HepG2 (cell line): ENCODE results near the gene NRSN2. TPM values are rescaled to one million over a fixed set of nuclear protein-coding genes. Genes with fewer than 3 reads are reported as not detected.

Experiments
- AHR ChIP-seq: IDR thresholded peaks from 2 replicates; pipeline ENCODE4 v1.6.1; 2018; ENCODE audit warnings: missing genetic modification reagents, missing compliant biosample characterization
- ASH2L ChIP-seq: fragments of 300-600, 200-600 bp; sonication (generic); IDR thresholded peaks from 2 replicates; pipeline ENCODE4 v1.7.0; 2017; ENCODE audit warnings: low read depth, mild to moderate bottlenecking, moderate library complexity, mixed read lengths, low read length; ENCODE audit not compliant: insufficient read length
- CHCHD3 ChIP-seq: sonication (generic); formaldehyde crosslinking; IDR thresholded peaks from 2 replicates; pipeline ENCODE4 v1.8.0; 2022; ENCODE audit warnings: mild to moderate bottlenecking, missing genetic modification reagents, moderate library complexity
- DBP ChIP-seq: sonication (generic); formaldehyde crosslinking; IDR thresholded peaks from 2 replicates; pipeline ENCODE4 v1.4.0; 2020; ENCODE audit warnings: missing genetic modification reagents; ENCODE audit errors: not compliant biosample characterization
- HES4 ChIP-seq: sonication (generic); formaldehyde crosslinking; IDR thresholded peaks from 2 replicates; pipeline ENCODE4 v1.9.0; 2021; ENCODE audit warnings: mild to moderate bottlenecking, missing genetic modification reagents, borderline replicate concordance
- HOXD1 ChIP-seq: sonication (generic); formaldehyde crosslinking; IDR thresholded peaks from 2 replicates; pipeline ENCODE4 v1.5.0; 2020; ENCODE audit warnings: missing genetic modification reagents
- KMT2B ChIP-seq: IDR thresholded peaks from 2 replicates; pipeline ENCODE4 v1.6.1; 2016; ENCODE audit warnings: missing genetic modification reagents, missing compliant biosample characterization
- MAF1 ChIP-seq: sonication (generic); formaldehyde crosslinking; IDR thresholded peaks from 2 replicates; pipeline ENCODE4 v1.5.0; 2020; ENCODE audit warnings: missing genetic modification reagents, borderline replicate concordance
- MIER2 ChIP-seq: IDR thresholded peaks from 2 replicates; pipeline ENCODE4 v1.6.1; 2016; ENCODE audit warnings: missing biosample characterization, missing genetic modification reagents
- NBN ChIP-seq: fragments of 450-650 bp; conservative IDR thresholded peaks from 2 replicates; pipeline ENCODE4 v1.6.1; 2017
- PHF20 ChIP-seq: sonication (generic); formaldehyde crosslinking; IDR thresholded peaks from 2 replicates; pipeline ENCODE4 v1.5.0; 2020; ENCODE audit warnings: mild to moderate bottlenecking, missing genetic modification reagents
- RNF2 ChIP-seq: fragments of 450-650 bp; conservative IDR thresholded peaks from 2 replicates; pipeline ENCODE4 v1.6.1; 2016; ENCODE audit warnings: low read depth
- SOX6 ChIP-seq, 2 experiments: fragments of 450-650 bp in 1 of 2; sonication (generic) in 1 of 2; formaldehyde crosslinking in 1 of 2; IDR thresholded peaks; 2 replicates each; pipeline versions ENCODE4 v1.4.0 to v1.6.1; 2017 to 2020; ENCODE audit warnings: antibody characterized with exemption in 1 of 2, mild to moderate bottlenecking in 1 of 2, missing genetic modification reagents in 1 of 2
- SUZ12 ChIP-seq: fragments of 150-350 bp; IDR thresholded peaks from 2 replicates; pipeline ENCODE4 v1.6.1; 2014; ENCODE audit warnings: low read depth, low read length
- XRCC5 ChIP-seq: fragments of 200-400 bp; formaldehyde crosslinking; optimal IDR thresholded peaks from 2 replicates; pipeline ENCODE3; 2017; ENCODE audit warnings: mild to moderate bottlenecking, low read length
- YY1 ChIP-seq: IDR thresholded peaks from 2 replicates; pipeline ENCODE4 v1.6.1; 2011; ENCODE audit warnings: low read length, low read depth, moderate library complexity, mild to moderate bottlenecking; ENCODE audit not compliant: insufficient read depth, insufficient replicate concordance
- ZMAT5 ChIP-seq: sonication (generic); formaldehyde crosslinking; IDR thresholded peaks from 2 replicates; pipeline ENCODE4 v1.5.0; 2020; ENCODE audit warnings: mild to moderate bottlenecking, low read depth, missing genetic modification reagents, borderline replicate concordance
- ZNF337 ChIP-seq: sonication (generic); formaldehyde crosslinking; IDR thresholded peaks from 2 replicates; pipeline ENCODE4 v1.5.1; 2020; ENCODE audit warnings: missing genetic modification reagents, low read depth, mild to moderate bottlenecking, borderline replicate concordance
- ZNF780A ChIP-seq: sonication (generic); formaldehyde crosslinking; IDR thresholded peaks from 2 replicates; pipeline ENCODE4 v1.8.0; 2022; ENCODE audit warnings: mild to moderate bottlenecking, missing genetic modification reagents, moderate library complexity
- ZNF879 ChIP-seq: sonication (generic); formaldehyde crosslinking; IDR thresholded peaks from 2 replicates; pipeline ENCODE4 v1.8.1; 2023; ENCODE audit warnings: missing genetic modification reagents
- polyA plus RNA-seq, 8 experiments: library from polyadenylated mRNA; depleted of rRNA in 3 of 8; stranded (reverse) in 7 of 8; unstranded in 1 of 8; fragments of >200 nt; fragmentation: Illumina TruSeq in 4 of 8; extraction: Trizol in 4 of 8; gene quantifications; 2 replicates each; pipeline versions ENCODE4 v1.2.1 to v1.2.3, GENCODE V29; 2011 to 2016; ENCODE audit warnings: low read depth in 4 of 8, missing spikeins in 1 of 8, mixed read lengths in 1 of 8; ENCODE audit not compliant: insufficient read depth in 1 of 8
- total RNA-seq, 5 experiments: library from RNA; depleted of rRNA; stranded (reverse); fragments of >200 nt; fragmentation: Illumina TruSeq; extraction: Trizol; gene quantifications; 2 replicates each; pipeline ENCODE4 v1.2.3, GENCODE V29; 2016; ENCODE audit warnings: low read depth in 1 of 5
- TF ChIP-seq, protein P1 (sequence below): sonication (generic); formaldehyde crosslinking; IDR thresholded peaks from 2 replicates; pipeline ENCODE4 v1.4.0; 2020; ENCODE audit warnings: missing genetic modification reagents
- TF ChIP-seq, protein P2 (sequence below): IDR thresholded peaks from 2 replicates; pipeline ENCODE4 v1.6.1; 2012; ENCODE audit warnings: low read depth, low read length, improper control_type of control experiment
- TF ChIP-seq, protein P3 (sequence below): sonication (generic); formaldehyde crosslinking; IDR thresholded peaks from 2 replicates; pipeline ENCODE4 v1.5.0; 2020; ENCODE audit warnings: mild to moderate bottlenecking, missing genetic modification reagents

Gene NRSN2
- total and polyA plus RNA-seq, 2 of the 13 experiments (the other 11 are each of a cell fraction or from before 2014, with no cell fraction given) = 32.3 to 49.4 TPM

GRCh38 chr20:346640-347316, at the start of gene NRSN2 (continued):
- TF ChIP-seq SOX6 (IDR thresholded peaks at IDR 0.05) (no peak), SOX6 (CRISPR knock-in tag; IDR thresholded peaks at IDR 0.05) (peak; percentile 53; the same call in 1 of the 2 replicates), MAF1 (CRISPR knock-in tag) (peak; percentile 72; the same call in 1 of the 2 replicates), YY1 (no peak), HES4 (CRISPR knock-in tag) (peak; percentile 78), ZNF780A (CRISPR knock-in tag) (no peak; the same call in 1 of the 2 replicates), ASH2L (no peak), KMT2B (CRISPR knock-in tag) (0 out of 2 replicates have a peak, but pooled peaks have one; percentile 52), ZNF337 (no peak), AHR (CRISPR knock-in tag) (peak; percentile 42), SUZ12 (no peak), HOXD1 (CRISPR knock-in tag) (peak; percentile 15; the same call in 1 of the 2 replicates), PHF20 (CRISPR knock-in tag) (peak; percentile 41), DBP (CRISPR knock-in tag) (no peak), ZNF879 (0 out of 2 replicates have a peak, but pooled peaks have one; percentile 51), ZMAT5 (CRISPR knock-in tag) (no peak), NBN (no peak), CHCHD3 (CRISPR knock-in tag) (peak; percentile 85; the same call in 1 of the 2 replicates), RNF2 (no peak), MIER2 (CRISPR knock-in tag) (no peak), XRCC5 (peak; percentile 91)
- TF ChIP-seq, protein P1, sequence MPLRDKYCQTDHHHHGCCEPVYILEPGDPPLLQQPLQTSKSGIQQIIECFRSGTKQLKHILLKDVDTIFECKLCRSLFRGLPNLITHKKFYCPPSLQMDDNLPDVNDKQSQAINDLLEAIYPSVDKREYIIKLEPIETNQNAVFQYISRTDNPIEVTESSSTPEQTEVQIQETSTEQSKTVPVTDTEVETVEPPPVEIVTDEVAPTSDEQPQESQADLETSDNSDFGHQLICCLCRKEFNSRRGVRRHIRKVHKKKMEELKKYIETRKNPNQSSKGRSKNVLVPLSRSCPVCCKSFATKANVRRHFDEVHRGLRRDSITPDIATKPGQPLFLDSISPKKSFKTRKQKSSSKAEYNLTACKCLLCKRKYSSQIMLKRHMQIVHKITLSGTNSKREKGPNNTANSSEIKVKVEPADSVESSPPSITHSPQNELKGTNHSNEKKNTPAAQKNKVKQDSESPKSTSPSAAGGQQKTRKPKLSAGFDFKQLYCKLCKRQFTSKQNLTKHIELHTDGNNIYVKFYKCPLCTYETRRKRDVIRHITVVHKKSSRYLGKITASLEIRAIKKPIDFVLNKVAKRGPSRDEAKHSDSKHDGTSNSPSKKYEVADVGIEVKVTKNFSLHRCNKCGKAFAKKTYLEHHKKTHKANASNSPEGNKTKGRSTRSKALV (CRISPR knock-in tag) = peak; percentile 79
- TF ChIP-seq, protein P2, sequence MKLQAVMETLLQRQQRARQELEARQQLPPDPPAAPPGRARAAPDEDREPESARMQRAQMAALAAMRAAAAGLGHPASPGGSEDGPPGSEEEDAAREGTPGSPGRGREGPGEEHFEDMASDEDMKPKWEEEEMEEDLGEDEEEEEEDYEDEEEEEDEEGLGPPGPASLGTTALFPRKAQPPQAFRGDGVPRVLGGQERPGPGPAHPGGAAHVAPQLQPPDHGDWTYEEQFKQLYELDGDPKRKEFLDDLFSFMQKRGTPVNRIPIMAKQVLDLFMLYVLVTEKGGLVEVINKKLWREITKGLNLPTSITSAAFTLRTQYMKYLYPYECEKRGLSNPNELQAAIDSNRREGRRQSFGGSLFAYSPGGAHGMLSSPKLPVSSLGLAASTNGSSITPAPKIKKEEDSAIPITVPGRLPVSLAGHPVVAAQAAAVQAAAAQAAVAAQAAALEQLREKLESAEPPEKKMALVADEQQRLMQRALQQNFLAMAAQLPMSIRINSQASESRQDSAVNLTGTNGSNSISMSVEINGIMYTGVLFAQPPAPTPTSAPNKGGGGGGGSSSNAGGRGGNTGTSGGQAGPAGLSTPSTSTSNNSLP = no peak
- TF ChIP-seq, protein P3, sequence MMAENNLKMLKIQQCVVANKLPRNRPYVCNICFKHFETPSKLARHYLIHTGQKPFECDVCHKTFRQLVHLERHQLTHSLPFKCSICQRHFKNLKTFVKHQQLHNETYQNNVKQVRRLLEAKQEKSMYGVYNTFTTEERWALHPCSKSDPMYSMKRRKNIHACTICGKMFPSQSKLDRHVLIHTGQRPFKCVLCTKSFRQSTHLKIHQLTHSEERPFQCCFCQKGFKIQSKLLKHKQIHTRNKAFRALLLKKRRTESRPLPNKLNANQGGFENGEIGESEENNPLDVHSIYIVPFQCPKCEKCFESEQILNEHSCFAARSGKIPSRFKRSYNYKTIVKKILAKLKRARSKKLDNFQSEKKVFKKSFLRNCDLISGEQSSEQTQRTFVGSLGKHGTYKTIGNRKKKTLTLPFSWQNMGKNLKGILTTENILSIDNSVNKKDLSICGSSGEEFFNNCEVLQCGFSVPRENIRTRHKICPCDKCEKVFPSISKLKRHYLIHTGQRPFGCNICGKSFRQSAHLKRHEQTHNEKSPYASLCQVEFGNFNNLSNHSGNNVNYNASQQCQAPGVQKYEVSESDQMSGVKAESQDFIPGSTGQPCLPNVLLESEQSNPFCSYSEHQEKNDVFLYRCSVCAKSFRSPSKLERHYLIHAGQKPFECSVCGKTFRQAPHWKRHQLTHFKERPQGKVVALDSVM (CRISPR knock-in tag) = peak; percentile 66; the same call in 1 of the 2 replicates
